ENCODE results near the gene LARP1. TPM values are rescaled to one million over a fixed set of nuclear protein-coding genes. Genes with fewer than 3 reads are reported as not detected.
A peak's percentile ranks its signal among the peaks of the same experiment; 100 is the strongest.

Gene LARP1
- total RNA-seq, 6 experiments from 2014 or later = 58.2 to 85.7 (median 73.0) TPM

DNA sequence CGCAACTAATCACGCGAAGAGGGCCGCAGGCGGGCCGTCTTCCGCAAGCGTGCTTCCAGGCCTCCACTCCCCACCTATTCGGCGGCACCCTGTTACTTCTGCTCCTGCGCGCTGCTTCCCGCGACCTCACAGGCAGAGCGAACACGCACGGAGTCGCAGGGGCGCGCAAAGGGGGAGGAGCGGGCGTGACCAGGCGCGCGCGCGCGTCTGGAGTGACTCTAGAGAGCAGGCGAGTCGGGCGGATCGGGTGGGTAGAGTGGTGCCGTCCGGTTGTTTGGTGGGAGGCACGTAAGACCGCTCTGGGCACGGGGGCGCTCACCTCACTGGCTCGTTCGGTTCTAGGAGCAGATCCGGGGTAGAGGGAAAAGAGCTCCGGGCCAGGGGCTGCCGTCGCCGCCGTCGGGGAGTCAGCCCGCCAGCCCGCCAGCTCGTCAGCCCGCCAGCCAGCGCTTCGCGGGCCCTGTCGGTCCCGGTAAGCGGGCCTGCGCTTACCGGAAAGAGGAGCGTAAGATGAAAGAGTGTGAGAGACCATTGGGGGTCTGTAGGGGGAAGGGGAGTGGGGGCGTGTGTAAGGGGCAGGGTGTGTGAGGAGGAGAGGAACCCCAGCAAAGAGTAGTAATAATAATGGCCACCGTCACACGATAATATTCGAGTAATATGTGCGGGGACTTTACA is 103.3 kb downstream of the LARP1 start, which contains the start of gene CNOT8:
TSS of gene CNOT8 (plus strand) at position 331 of the 675 bp plus-strand sequence. CDS start 4,652 bp downstream, outside the sequence.
- Histone ChIP-seq H3K4me1 (peaks cover 0 to 35% (median 7%) of the 10 kb centered on the region in 4 donors), H3K27ac (peak within 1 kb of the TSS; percentile 96 to 97 (median 97)), H3K9me3 (no peaks in the 10 kb centered on the region), H3K36me3 (peaks cover 0 to 3% (median 0%) of the 10 kb centered on the region in 4 donors), H3K4me3 (peak within 1 kb of the TSS; percentile 64 to 85 (median 80)), H3K27me3 (no peaks in the 10 kb centered on the region)
- intact Hi-C loops (cut with DNase I) = loop anchor here in 1 of 2 donors (10.0 kb wide), 1 partner anchor 76 kb away; the partner anchor contains the start of gene GEMIN5
- TF ChIP-seq POLR2A (IDR thresholded peaks at IDR 0.05) (peak; percentile 97), CTCF (IDR thresholded peaks at IDR 0.05) (no peak)
- ATAC-seq (peak; percentile 87 to 92 (median 88)), DNase-seq (peak; percentile 99)
- under 1% methylated on average over 28 of the region's 65 CpGs for WGBS (ENCODE audit: insufficient coverage, low coverage, low lambda C conversion rate, missing lambda C conversion rate)

DNA sequence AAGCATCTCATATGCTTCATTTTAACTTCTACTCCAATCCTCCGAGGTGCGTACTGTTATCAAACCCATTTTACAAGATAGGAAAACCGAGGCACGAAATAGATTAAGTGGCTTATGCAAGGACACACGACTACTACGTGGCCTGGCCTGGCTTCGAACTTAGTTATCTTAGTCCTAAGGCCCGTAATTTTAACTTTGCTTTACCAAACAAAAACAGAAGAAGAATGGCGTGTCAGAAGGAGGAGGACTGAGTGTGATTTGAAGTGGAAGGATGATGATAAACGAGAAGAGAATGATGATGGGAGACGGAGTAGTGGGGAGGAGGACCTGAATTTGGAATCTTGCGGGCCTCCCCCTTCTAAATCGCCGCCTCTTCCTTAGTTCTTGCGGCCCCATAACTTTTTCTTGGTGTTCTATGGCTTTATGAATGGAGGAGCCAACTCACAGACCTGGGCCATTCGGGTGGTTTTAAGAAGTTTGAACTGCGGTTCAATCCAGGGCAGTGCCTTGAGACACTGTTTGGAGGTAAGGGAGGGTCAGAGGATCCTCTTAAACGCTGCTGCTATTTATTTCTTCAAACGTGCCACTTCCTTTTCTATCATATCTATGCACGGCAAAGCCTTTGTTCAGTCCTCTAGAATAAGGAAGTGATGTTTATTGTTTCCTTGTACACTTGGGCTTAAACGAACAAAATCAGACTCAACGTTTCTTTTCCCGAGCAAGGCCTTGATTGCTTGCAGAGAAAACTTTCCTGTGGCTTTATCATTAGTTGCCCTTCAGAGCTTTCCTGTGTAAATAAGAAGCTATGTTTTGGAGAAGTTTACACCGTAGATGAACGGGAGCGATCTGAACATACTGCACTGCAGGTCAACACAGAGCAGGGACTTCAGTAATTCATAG is 104.0 kb downstream of the LARP1 start:
- H3K4me3 ChIP-seq = peak overlapping the region; percentile 64 to 85 (median 80)
- peak overlapping the region; percentile 96 to 97 (median 97) for H3K27ac ChIP-seq
- H3K36me3 ChIP-seq = peaks cover 0 to 5% (median 0%) of the 10 kb centered on the region in 4 donors
- ATAC-seq (no peak), DNase-seq (no peak)
- intact Hi-C loops (cut with DNase I) = loop anchor here in 1 of 2 donors (10.0 kb wide), 1 partner anchor 76 kb away; the partner anchor contains the start of gene GEMIN5
- 1% methylated on average over 26 of the region's 26 CpGs for WGBS (ENCODE audit: insufficient coverage, low coverage, low lambda C conversion rate, missing lambda C conversion rate)
- H3K27me3 ChIP-seq = no peaks in the 10 kb centered on the region
- TF ChIP-seq CTCF (IDR thresholded peaks at IDR 0.05) (no peak), POLR2A (IDR thresholded peaks at IDR 0.05) (no peak)
- H3K4me1 ChIP-seq = peaks cover 0 to 35% (median 7%) of the 10 kb centered on the region in 4 donors
- no peaks in the 10 kb centered on the region for H3K9me3 ChIP-seq

DNA sequence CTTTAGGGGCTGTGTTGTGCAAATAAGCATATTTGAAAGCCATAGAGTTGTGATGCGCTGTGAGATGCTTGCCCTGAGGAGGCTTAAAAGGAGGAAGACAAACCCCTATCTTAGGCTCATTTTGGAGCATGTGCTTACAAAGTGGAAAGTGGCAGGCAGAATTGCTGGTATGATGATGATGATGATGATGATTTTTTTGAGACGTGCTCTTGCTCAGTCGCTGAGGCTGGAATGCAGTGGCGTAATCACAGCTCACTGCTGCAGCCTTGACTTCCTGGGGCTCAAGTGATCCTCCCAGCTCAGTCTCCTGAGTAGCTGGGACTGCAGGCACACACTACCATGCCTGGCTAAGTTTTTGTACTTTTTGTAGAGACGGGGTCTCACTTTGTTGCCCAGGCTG is 104.9 kb downstream of the LARP1 start:
- TF ChIP-seq POLR2A (IDR thresholded peaks at IDR 0.05) (no peak), CTCF (IDR thresholded peaks at IDR 0.05) (no peak)
- H3K36me3 ChIP-seq = peaks cover 0 to 5% (median 0%) of the 10 kb centered on the region in 4 donors
- no peaks in the 10 kb centered on the region for H3K9me3 ChIP-seq
- WGBS (ENCODE audit: insufficient coverage, low coverage, low lambda C conversion rate, missing lambda C conversion rate) = 44% methylated on average over 2 of the region's 5 CpGs
- H3K4me1 ChIP-seq = peaks cover 0 to 35% (median 7%) of the 10 kb centered on the region in 4 donors
- H3K27ac ChIP-seq = peak overlapping the region in 2 of 3 donors; percentile 97
- peak overlapping the region in 2 of 3 donors; percentile 80 to 85 for H3K4me3 ChIP-seq
- peak in 1 of 3 donors; percentile 35 for DNase-seq
- no peaks in the 10 kb centered on the region for H3K27me3 ChIP-seq
- intact Hi-C loops (cut with DNase I) = no loop called here
- ATAC-seq = no peak

DNA sequence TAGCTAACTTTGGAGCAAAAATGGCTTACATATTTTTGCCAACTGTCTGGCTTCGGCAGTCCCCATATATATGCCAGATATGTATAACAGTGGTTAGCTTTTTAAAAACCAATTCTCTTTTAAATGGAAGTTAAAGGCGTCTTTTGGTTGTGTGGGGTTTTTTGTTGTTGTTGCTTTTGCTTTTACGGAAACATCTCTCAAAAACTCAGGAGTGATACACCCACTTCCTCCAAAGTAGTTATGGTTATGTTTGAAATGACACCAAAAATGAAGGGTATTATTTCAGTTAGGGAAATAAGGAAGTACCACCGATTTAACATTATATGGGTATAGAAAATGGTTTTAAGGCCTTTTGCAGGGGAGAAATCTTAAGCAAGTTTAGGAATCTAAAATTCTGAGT is 105.6 kb downstream of the LARP1 start:
- TF ChIP-seq CTCF (IDR thresholded peaks at IDR 0.05) = no peak
- no peak for TF ChIP-seq POLR2A (IDR thresholded peaks at IDR 0.05)
- peaks cover 0 to 35% (median 7%) of the 10 kb centered on the region in 4 donors for H3K4me1 ChIP-seq
- no peaks in the 10 kb centered on the region for H3K9me3 ChIP-seq
- intact Hi-C loops (cut with DNase I) = no loop called here
- ATAC-seq = no peak
- H3K27me3 ChIP-seq = no peaks in the 10 kb centered on the region
- 32% methylated on average over 4 of the region's 4 CpGs for WGBS (ENCODE audit: insufficient coverage, low coverage, low lambda C conversion rate, missing lambda C conversion rate)
- H3K27ac ChIP-seq = peak overlapping the region in 2 of 3 donors; percentile 97
- peaks cover 0 to 10% (median 0%) of the 10 kb centered on the region in 4 donors for H3K36me3 ChIP-seq
- H3K4me3 ChIP-seq = peak overlapping the region in 1 of 3 donors; percentile 85
- DNase-seq = no peak

All from right lobe of liver (tissue), 6 donors.